ENCODE data around the gene PKN3.

DNA sequence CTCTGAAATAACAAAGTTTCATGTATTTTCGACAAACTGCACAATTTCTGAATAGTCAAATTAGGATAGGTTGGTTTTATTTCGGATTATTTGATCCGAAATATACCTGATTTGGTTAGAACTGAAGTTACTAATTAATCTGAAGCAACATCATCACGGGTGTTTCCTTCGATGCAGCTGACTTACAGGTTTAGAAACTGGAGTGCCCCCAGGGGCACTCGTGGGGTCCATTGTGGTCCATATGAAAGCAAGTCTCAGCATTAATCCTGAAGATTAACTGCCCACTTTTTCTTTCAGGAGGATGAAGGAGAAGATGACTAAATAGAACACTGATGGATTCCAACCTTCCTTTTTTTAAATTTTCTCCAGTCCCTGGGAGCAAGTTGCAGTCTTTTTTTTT is 8.0 kb upstream of the PKN3 start:
- TF ChIP-seq, protein P1, sequence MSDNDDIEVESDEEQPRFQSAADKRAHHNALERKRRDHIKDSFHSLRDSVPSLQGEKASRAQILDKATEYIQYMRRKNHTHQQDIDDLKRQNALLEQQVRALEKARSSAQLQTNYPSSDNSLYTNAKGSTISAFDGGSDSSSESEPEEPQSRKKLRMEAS (IDR thresholded peaks at IDR 0.05), result no peak
- no peak for TF ChIP-seq TEAD4 (IDR thresholded peaks at IDR 0.05)
- no peak for TF ChIP-seq YY1 (IDR thresholded peaks at IDR 0.05; ENCODE audit: low read depth)
- TF ChIP-seq EP300 (IDR thresholded peaks at IDR 0.05; ENCODE audit: borderline replicate concordance), result no peak
- TF ChIP-seq, protein P2, sequence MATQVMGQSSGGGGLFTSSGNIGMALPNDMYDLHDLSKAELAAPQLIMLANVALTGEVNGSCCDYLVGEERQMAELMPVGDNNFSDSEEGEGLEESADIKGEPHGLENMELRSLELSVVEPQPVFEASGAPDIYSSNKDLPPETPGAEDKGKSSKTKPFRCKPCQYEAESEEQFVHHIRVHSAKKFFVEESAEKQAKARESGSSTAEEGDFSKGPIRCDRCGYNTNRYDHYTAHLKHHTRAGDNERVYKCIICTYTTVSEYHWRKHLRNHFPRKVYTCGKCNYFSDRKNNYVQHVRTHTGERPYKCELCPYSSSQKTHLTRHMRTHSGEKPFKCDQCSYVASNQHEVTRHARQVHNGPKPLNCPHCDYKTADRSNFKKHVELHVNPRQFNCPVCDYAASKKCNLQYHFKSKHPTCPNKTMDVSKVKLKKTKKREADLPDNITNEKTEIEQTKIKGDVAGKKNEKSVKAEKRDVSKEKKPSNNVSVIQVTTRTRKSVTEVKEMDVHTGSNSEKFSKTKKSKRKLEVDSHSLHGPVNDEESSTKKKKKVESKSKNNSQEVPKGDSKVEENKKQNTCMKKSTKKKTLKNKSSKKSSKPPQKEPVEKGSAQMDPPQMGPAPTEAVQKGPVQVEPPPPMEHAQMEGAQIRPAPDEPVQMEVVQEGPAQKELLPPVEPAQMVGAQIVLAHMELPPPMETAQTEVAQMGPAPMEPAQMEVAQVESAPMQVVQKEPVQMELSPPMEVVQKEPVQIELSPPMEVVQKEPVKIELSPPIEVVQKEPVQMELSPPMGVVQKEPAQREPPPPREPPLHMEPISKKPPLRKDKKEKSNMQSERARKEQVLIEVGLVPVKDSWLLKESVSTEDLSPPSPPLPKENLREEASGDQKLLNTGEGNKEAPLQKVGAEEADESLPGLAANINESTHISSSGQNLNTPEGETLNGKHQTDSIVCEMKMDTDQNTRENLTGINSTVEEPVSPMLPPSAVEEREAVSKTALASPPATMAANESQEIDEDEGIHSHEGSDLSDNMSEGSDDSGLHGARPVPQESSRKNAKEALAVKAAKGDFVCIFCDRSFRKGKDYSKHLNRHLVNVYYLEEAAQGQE (IDR thresholded peaks at IDR 0.05; ENCODE audit: low read depth), result no peak
